Neural progenitor cell (in vitro differentiated cells): ENCODE data around the gene ADGRV1. TPM values are rescaled to one million over a fixed set of nuclear protein-coding genes. Genes with fewer than 3 reads are reported as not detected.

Experiments
- DNase-seq: peaks from one replicate; pipeline ENCODE4 v3.0.0-alpha.2; 2016; ENCODE audit warnings: low spot score
- H2AFZ ChIP-seq: fragments of 200-600 bp; sonication (generic); replicated peaks from 2 replicates; pipeline ENCODE4 v1.6.1; 2016; ENCODE audit warnings: antibody characterized with exemption
- H3F3A ChIP-seq: fragments of 200-600 bp; sonication (generic); 2 replicates; pipeline ENCODE4 v1.6.1; 2016; ENCODE audit warnings: antibody characterized with exemption, low read depth
- H3K27ac ChIP-seq: fragments of 200-600 bp; sonication (generic); 2 replicates; pipeline ENCODE4 v1.5.1; 2016; ENCODE audit warnings: mild to moderate bottlenecking
- H3K27me3 ChIP-seq: fragments of 200-600 bp; sonication (generic); 2 replicates; pipeline ENCODE4 v1.6.1; 2016; ENCODE audit warnings: mild to moderate bottlenecking, moderate library complexity
- H3K36me3 ChIP-seq: fragments of 200-600 bp; sonication (generic); 2 replicates; pipeline ENCODE4 v1.5.1; 2016
- H3K4me1 ChIP-seq: fragments of 200-600 bp; sonication (generic); 2 replicates; pipeline ENCODE4 v1.6.1; 2016; ENCODE audit warnings: mixed run types
- H3K4me2 ChIP-seq: fragments of 200-600 bp; sonication (generic); 2 replicates; pipeline ENCODE4 v1.6.1; 2016
- H3K4me3 ChIP-seq: fragments of 200-600 bp; sonication (generic); 2 replicates; pipeline ENCODE4 v1.5.1; 2016
- H3K79me2 ChIP-seq: fragments of 200-600 bp; sonication (generic); 2 replicates; pipeline ENCODE4 v1.6.1; 2016; ENCODE audit warnings: low read depth
- H3K9ac ChIP-seq: fragments of 200-600 bp; sonication (generic); 2 replicates; pipeline ENCODE4 v1.6.1; 2016
- H3K9me3 ChIP-seq: fragments of 200-600 bp; sonication (generic); 2 replicates; pipeline ENCODE4 v1.5.1; 2016; ENCODE audit warnings: low read depth
- H4K20me1 ChIP-seq: fragments of 200-600 bp; sonication (generic); 2 replicates; pipeline ENCODE4 v1.6.1; 2016; ENCODE audit warnings: low read depth
- H3K27ac Mint-ChIP-seq: 3 replicates; pipeline ENCODE4 v1.8.0; 2021; ENCODE audit warnings: mixed read lengths
- H3K27me3 Mint-ChIP-seq: 2 replicates; pipeline ENCODE4 v1.8.0; 2022; ENCODE audit warnings: low read depth, mild to moderate bottlenecking, inconsistent platforms, moderate library complexity, mixed read lengths; ENCODE audit not compliant: insufficient read depth
- H3K36me3 Mint-ChIP-seq: 3 replicates; pipeline ENCODE4 v1.8.0; 2021; ENCODE audit warnings: mixed read lengths
- H3K4me1 Mint-ChIP-seq: 3 replicates; pipeline ENCODE4 v1.8.0; 2021; ENCODE audit warnings: mixed read lengths
- H3K4me3 Mint-ChIP-seq: 3 replicates; pipeline ENCODE4 v1.8.0; 2021; ENCODE audit warnings: mild to moderate bottlenecking, moderate library complexity, mixed read lengths
- H3K9me3 Mint-ChIP-seq: 3 replicates; pipeline ENCODE4 v1.8.0; 2020; ENCODE audit warnings: mixed read lengths
- EZH2 ChIP-seq: fragments of 200-600 bp; sonication (generic); IDR thresholded peaks from 2 replicates; pipeline ENCODE4 v1.6.1; 2017; ENCODE audit warnings: antibody characterized with exemption, mild to moderate bottlenecking, moderate library complexity
- EZH2phosphoT487 ChIP-seq: fragments of 200-600 bp; sonication (generic); IDR thresholded peaks from 2 replicates; pipeline ENCODE4 v1.6.1; 2017; ENCODE audit warnings: antibody characterized with exemption
- total RNA-seq: library from RNA; depleted of rRNA; stranded (reverse); fragments of >200 nt; gene quantifications from 2 replicates; pipeline ENCODE4 v1.2.3, GENCODE V29; 2015; ENCODE audit warnings: low replicate concordance
- TF ChIP-seq, protein P1 (sequence below): fragments of 200-600 bp; sonication (generic); IDR thresholded peaks from 2 replicates; pipeline ENCODE4 v1.5.1; 2017; ENCODE audit warnings: antibody characterized with exemption, mild to moderate bottlenecking

Gene ADGRV1
- total RNA-seq, 1 donor from 2014 or later: 151 TPM

DNA sequence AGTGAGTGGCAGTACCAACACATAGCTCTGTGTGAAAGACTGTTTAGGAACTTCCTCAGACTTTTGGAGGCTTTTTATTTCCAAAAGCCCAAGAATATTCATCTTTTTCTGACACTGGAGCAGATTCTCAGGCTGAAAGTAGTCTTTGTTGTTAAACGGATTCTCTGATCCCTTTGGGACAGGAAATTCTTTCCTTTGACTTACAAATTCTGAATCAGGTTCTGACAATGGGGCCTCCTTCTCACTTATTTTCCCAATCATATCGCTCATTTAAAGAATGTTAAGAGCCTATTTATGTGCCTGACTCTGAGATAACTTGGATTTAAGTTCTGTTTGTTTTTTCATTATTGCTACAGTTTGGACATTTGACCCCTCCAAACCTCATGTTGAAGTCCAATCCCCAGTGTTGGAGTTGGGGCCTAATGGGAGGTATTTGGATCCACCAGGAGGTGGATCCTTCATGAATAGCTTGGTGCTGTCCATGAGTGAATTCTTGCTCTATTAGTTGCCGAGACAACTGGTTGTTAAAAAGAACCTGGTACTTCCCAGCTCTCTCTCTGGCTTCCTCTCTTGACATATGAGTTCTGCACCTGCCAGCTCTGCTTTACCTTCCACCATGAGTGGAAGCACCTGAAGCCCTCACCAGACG lies 4.1 kb upstream of the ADGRV1 start:
- H3K27ac Mint-ChIP-seq: peak overlapping the region; percentile 86
- no peak overlapping the region for H3K9ac ChIP-seq
- peaks cover 6% of the 10 kb centered on the region for H3K27me3 Mint-ChIP-seq
- no peak for DNase-seq
- no peak overlapping the region for H3K4me3 ChIP-seq
- peaks cover 8% of the 10 kb centered on the region for H3K79me2 ChIP-seq
- H2AFZ ChIP-seq: no peak overlapping the region
- H3K36me3 Mint-ChIP-seq: peaks cover 2% of the 10 kb centered on the region
- H3K27me3 ChIP-seq: peaks cover 17% of the 10 kb centered on the region
- H3K4me2 ChIP-seq: no peak overlapping the region
- no peak overlapping the region for H3K27ac ChIP-seq
- H3F3A ChIP-seq: peaks cover 9% of the 10 kb centered on the region
- H3K4me1 Mint-ChIP-seq: peaks cover 48% of the 10 kb centered on the region
- TF ChIP-seq EZH2 (no peak), EZH2phosphoT487 (no peak)
- TF ChIP-seq, protein P1, sequence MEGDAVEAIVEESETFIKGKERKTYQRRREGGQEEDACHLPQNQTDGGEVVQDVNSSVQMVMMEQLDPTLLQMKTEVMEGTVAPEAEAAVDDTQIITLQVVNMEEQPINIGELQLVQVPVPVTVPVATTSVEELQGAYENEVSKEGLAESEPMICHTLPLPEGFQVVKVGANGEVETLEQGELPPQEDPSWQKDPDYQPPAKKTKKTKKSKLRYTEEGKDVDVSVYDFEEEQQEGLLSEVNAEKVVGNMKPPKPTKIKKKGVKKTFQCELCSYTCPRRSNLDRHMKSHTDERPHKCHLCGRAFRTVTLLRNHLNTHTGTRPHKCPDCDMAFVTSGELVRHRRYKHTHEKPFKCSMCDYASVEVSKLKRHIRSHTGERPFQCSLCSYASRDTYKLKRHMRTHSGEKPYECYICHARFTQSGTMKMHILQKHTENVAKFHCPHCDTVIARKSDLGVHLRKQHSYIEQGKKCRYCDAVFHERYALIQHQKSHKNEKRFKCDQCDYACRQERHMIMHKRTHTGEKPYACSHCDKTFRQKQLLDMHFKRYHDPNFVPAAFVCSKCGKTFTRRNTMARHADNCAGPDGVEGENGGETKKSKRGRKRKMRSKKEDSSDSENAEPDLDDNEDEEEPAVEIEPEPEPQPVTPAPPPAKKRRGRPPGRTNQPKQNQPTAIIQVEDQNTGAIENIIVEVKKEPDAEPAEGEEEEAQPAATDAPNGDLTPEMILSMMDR: no peak
- H4K20me1 ChIP-seq: no peaks in the 10 kb centered on the region
- H3K9me3 ChIP-seq: no peaks in the 10 kb centered on the region
- peaks cover 33% of the 10 kb centered on the region for H3K4me1 ChIP-seq
- no peaks in the 10 kb centered on the region for H3K36me3 ChIP-seq
- peak overlapping the region; percentile 31 for H3K4me3 Mint-ChIP-seq
- H3K9me3 Mint-ChIP-seq: no peaks in the 10 kb centered on the region

DNA sequence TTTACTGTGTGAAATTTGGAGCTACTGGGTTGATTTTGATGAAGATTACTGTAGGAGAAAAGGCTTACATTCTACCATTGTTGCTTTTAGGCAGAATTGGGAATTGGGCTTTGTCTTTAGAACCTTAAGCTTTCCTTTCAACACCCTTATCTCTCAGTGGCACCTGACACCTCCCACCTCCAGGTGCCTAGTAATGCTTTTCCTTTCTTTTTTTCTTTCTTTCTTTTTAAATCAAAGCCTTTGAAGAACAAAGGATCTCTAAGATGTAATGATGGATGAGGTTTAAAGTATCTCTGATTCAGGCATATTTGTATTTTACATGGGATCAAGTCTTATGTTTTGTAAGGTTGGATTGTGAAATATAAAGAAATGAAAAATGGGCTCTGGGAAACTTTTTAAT lies 2.9 kb upstream of the ADGRV1 start:
- H3K4me1 ChIP-seq: peaks cover 44% of the 10 kb centered on the region
- no peak overlapping the region for H2AFZ ChIP-seq
- no peak overlapping the region for H3K4me3 ChIP-seq
- Mint-ChIP-seq H3K4me3 (no peak overlapping the region), H3K9me3 (no peaks in the 10 kb centered on the region), H3K27me3 (peaks cover 6% of the 10 kb centered on the region), H3K27ac (no peak overlapping the region), H3K4me1 (peaks cover 56% of the 10 kb centered on the region), H3K36me3 (peaks cover 2% of the 10 kb centered on the region)
- TF ChIP-seq EZH2 (no peak), EZH2phosphoT487 (no peak)
- TF ChIP-seq, protein P1: no peak
- no peak overlapping the region for H3K4me2 ChIP-seq
- peaks cover 17% of the 10 kb centered on the region for H3K27me3 ChIP-seq
- H3K79me2 ChIP-seq: peaks cover 20% of the 10 kb centered on the region
- no peak for DNase-seq
- peaks cover 9% of the 10 kb centered on the region for H3F3A ChIP-seq
- no peak overlapping the region for H3K27ac ChIP-seq
- H3K36me3 ChIP-seq: no peaks in the 10 kb centered on the region
- H3K9me3 ChIP-seq: no peaks in the 10 kb centered on the region
- no peaks in the 10 kb centered on the region for H4K20me1 ChIP-seq
- H3K9ac ChIP-seq: no peak overlapping the region

DNA sequence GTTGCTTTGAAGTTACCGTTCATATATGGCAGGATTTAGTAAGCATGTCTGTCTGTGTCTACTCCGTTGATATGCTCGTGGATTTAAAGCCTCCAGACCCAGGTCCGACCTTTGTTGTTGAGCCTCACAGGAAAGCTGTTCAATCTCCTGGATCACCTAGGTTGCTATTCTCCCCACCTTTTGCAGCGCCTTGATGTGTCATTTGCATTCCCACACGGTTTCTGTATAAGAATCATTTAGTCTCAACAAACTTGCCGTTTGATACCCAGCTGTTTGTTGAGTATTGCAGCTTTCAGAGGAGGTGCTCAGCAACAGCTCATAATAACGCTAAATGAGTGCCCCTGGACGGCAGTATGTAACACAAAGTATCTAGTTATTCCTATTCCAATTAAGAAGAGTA lies 1.2 kb upstream of the ADGRV1 start:
- Histone ChIP-seq H3K9ac (no peak overlapping the region), H3F3A (peaks cover 15% of the 10 kb centered on the region), H3K79me2 (peaks cover 37% of the 10 kb centered on the region), H3K27ac (no peak overlapping the region), H3K27me3 (peaks cover 17% of the 10 kb centered on the region), H3K4me3 (peak overlapping the region; percentile 89), H3K9me3 (no peaks in the 10 kb centered on the region), H3K36me3 (no peaks in the 10 kb centered on the region), H4K20me1 (no peaks in the 10 kb centered on the region), H2AFZ (peak overlapping the region; percentile 90), H3K4me1 (peaks cover 61% of the 10 kb centered on the region), H3K4me2 (peak overlapping the region; percentile 94)
- H3K4me3 Mint-ChIP-seq: peak overlapping the region; percentile 96
- no peak overlapping the region for H3K27ac Mint-ChIP-seq
- peak; percentile 13 for DNase-seq
- peaks cover 4% of the 10 kb centered on the region for H3K27me3 Mint-ChIP-seq
- no peaks in the 10 kb centered on the region for H3K9me3 Mint-ChIP-seq
- TF ChIP-seq, protein P1: no peak
- TF ChIP-seq EZH2 (no peak), EZH2phosphoT487 (no peak)
- H3K4me1 Mint-ChIP-seq: peaks cover 70% of the 10 kb centered on the region
- H3K36me3 Mint-ChIP-seq: no peaks in the 10 kb centered on the region
